HepG2 (cell line): ENCODE data around the gene SCAI. TPM values are rescaled to one million over a fixed set of nuclear protein-coding genes. Genes with fewer than 3 reads are reported as not detected.

Experiments
- ARID4A ChIP-seq: sonication (generic); formaldehyde crosslinking; IDR thresholded peaks from 2 replicates; pipeline ENCODE4 v1.5.0; 2020; ENCODE audit warnings: mild to moderate bottlenecking, missing genetic modification reagents, borderline replicate concordance
- ATF7 ChIP-seq, 2 experiments: fragments of 450-650 bp in 1 of 2; sonication (generic) in 1 of 2; formaldehyde crosslinking in 1 of 2; IDR thresholded peaks; 2 replicates each; pipeline versions ENCODE4 v1.4.0 to v1.6.1; 2016 to 2020; ENCODE audit warnings: antibody characterized with exemption in 1 of 2, mild to moderate bottlenecking in 1 of 2, missing genetic modification reagents in 1 of 2
- KDM6A ChIP-seq: IDR thresholded peaks from 2 replicates; pipeline ENCODE4 v1.6.1; 2016; ENCODE audit warnings: low read depth
- NFE2L1 ChIP-seq: sonication (generic); formaldehyde crosslinking; IDR thresholded peaks from 2 replicates; pipeline ENCODE4 v1.4.0; 2020; ENCODE audit warnings: missing genetic modification reagents, mild to moderate bottlenecking, borderline replicate concordance
- NFE2L2 ChIP-seq: fragments of 150-350 bp; IDR thresholded peaks from 2 replicates; pipeline ENCODE4 v1.6.1; 2014; ENCODE audit warnings: low read length
- RBFOX2 ChIP-seq: fragments of 200-400 bp; formaldehyde crosslinking; IDR thresholded peaks from 2 replicates; pipeline ENCODE4 v1.6.1; 2017; ENCODE audit warnings: low read depth, mild to moderate bottlenecking, low read length
- TBP ChIP-seq: sonication (generic); formaldehyde crosslinking; IDR thresholded peaks from 2 replicates; pipeline ENCODE4 v1.5.0; 2020; ENCODE audit warnings: missing genetic modification reagents
- ZBTB21 ChIP-seq: sonication (generic); formaldehyde crosslinking; IDR thresholded peaks from 2 replicates; pipeline ENCODE4 v1.4.0; 2020; ENCODE audit warnings: missing genetic modification reagents
- ZNF317 ChIP-seq: sonication (generic); formaldehyde crosslinking; IDR thresholded peaks from 2 replicates; pipeline ENCODE4 v1.5.0; 2020; ENCODE audit warnings: mild to moderate bottlenecking, missing genetic modification reagents
- ZNF337 ChIP-seq: sonication (generic); formaldehyde crosslinking; IDR thresholded peaks from 2 replicates; pipeline ENCODE4 v1.5.1; 2020; ENCODE audit warnings: missing genetic modification reagents, low read depth, mild to moderate bottlenecking, borderline replicate concordance
- ZNF780A ChIP-seq: sonication (generic); formaldehyde crosslinking; IDR thresholded peaks from 2 replicates; pipeline ENCODE4 v1.8.0; 2022; ENCODE audit warnings: mild to moderate bottlenecking, missing genetic modification reagents, moderate library complexity
- ZSCAN9 ChIP-seq: IDR thresholded peaks from 2 replicates; pipeline ENCODE4 v1.6.1; 2016; ENCODE audit warnings: borderline replicate concordance
- polyA plus RNA-seq, 8 experiments: library from polyadenylated mRNA; depleted of rRNA in 3 of 8; stranded (reverse) in 7 of 8; unstranded in 1 of 8; fragments of >200 nt; fragmentation: Illumina TruSeq in 4 of 8; extraction: Trizol in 4 of 8; gene quantifications; 2 replicates each; pipeline versions ENCODE4 v1.2.1 to v1.2.3, GENCODE V29; 2011 to 2016; ENCODE audit warnings: low read depth in 4 of 8, missing spikeins in 1 of 8, mixed read lengths in 1 of 8; ENCODE audit not compliant: insufficient read depth in 1 of 8
- total RNA-seq, 5 experiments: library from RNA; depleted of rRNA; stranded (reverse); fragments of >200 nt; fragmentation: Illumina TruSeq; extraction: Trizol; gene quantifications; 2 replicates each; pipeline ENCODE4 v1.2.3, GENCODE V29; 2016; ENCODE audit warnings: low read depth in 1 of 5
- TF ChIP-seq, protein P1 (sequence below): sonication (generic); formaldehyde crosslinking; IDR thresholded peaks from 2 replicates; pipeline ENCODE4 v1.8.1; 2023; ENCODE audit warnings: mild to moderate bottlenecking, missing genetic modification reagents, borderline replicate concordance
- TF ChIP-seq, protein P2 (sequence below): sonication (generic); formaldehyde crosslinking; IDR thresholded peaks from 2 replicates; pipeline ENCODE4; 2020; ENCODE audit warnings: missing genetic modification reagents, mild to moderate bottlenecking, borderline replicate concordance
- TF ChIP-seq, protein P3 (sequence below): sonication (generic); formaldehyde crosslinking; IDR thresholded peaks from 2 replicates; pipeline ENCODE4 v1.4.0; 2020; ENCODE audit warnings: missing genetic modification reagents

The SCAI gene
- total and polyA plus RNA-seq, 2 of the 13 experiments (the other 11 are each of a cell fraction or from before 2014, with no cell fraction given), result 4.4 to 8.4 TPM

GRCh38 chr9:124897570-124898460 is 245.5 kb downstream of the SCAI start (continued):
- TF ChIP-seq ZNF337 (CRISPR knock-in tag) (peak; percentile 52; the same call in 1 of the 2 replicates), RBFOX2 (no peak), ZNF317 (CRISPR knock-in tag) (no peak), ZNF780A (CRISPR knock-in tag) (peak; percentile 73; the same call in 1 of the 2 replicates), ARID4A (peak; percentile 33; the same call in 1 of the 2 replicates), ATF7 (IDR thresholded peaks at IDR 0.05) (peak; percentile 86), ATF7 (CRISPR knock-in tag; IDR thresholded peaks at IDR 0.05) (no peak), TBP (CRISPR knock-in tag) (no peak), ZSCAN9 (peak; percentile 44; the same call in 1 of the 2 replicates), KDM6A (CRISPR knock-in tag) (0 out of 2 replicates have a peak, but pooled peaks have one; percentile 17), NFE2L2 (no peak), NFE2L1 (CRISPR knock-in tag) (no peak), ZBTB21 (CRISPR knock-in tag) (peak; percentile 68; the same call in 1 of the 2 replicates)
- TF ChIP-seq, protein P1, sequence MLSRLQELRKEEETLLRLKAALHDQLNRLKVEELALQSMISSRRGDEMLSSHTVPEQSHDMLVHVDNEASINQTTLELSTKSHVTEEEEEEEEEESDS, result no peak
- TF ChIP-seq, protein P2, sequence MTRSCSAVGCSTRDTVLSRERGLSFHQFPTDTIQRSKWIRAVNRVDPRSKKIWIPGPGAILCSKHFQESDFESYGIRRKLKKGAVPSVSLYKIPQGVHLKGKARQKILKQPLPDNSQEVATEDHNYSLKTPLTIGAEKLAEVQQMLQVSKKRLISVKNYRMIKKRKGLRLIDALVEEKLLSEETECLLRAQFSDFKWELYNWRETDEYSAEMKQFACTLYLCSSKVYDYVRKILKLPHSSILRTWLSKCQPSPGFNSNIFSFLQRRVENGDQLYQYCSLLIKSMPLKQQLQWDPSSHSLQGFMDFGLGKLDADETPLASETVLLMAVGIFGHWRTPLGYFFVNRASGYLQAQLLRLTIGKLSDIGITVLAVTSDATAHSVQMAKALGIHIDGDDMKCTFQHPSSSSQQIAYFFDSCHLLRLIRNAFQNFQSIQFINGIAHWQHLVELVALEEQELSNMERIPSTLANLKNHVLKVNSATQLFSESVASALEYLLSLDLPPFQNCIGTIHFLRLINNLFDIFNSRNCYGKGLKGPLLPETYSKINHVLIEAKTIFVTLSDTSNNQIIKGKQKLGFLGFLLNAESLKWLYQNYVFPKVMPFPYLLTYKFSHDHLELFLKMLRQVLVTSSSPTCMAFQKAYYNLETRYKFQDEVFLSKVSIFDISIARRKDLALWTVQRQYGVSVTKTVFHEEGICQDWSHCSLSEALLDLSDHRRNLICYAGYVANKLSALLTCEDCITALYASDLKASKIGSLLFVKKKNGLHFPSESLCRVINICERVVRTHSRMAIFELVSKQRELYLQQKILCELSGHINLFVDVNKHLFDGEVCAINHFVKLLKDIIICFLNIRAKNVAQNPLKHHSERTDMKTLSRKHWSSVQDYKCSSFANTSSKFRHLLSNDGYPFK (CRISPR knock-in tag), result no peak
- TF ChIP-seq, protein P3, sequence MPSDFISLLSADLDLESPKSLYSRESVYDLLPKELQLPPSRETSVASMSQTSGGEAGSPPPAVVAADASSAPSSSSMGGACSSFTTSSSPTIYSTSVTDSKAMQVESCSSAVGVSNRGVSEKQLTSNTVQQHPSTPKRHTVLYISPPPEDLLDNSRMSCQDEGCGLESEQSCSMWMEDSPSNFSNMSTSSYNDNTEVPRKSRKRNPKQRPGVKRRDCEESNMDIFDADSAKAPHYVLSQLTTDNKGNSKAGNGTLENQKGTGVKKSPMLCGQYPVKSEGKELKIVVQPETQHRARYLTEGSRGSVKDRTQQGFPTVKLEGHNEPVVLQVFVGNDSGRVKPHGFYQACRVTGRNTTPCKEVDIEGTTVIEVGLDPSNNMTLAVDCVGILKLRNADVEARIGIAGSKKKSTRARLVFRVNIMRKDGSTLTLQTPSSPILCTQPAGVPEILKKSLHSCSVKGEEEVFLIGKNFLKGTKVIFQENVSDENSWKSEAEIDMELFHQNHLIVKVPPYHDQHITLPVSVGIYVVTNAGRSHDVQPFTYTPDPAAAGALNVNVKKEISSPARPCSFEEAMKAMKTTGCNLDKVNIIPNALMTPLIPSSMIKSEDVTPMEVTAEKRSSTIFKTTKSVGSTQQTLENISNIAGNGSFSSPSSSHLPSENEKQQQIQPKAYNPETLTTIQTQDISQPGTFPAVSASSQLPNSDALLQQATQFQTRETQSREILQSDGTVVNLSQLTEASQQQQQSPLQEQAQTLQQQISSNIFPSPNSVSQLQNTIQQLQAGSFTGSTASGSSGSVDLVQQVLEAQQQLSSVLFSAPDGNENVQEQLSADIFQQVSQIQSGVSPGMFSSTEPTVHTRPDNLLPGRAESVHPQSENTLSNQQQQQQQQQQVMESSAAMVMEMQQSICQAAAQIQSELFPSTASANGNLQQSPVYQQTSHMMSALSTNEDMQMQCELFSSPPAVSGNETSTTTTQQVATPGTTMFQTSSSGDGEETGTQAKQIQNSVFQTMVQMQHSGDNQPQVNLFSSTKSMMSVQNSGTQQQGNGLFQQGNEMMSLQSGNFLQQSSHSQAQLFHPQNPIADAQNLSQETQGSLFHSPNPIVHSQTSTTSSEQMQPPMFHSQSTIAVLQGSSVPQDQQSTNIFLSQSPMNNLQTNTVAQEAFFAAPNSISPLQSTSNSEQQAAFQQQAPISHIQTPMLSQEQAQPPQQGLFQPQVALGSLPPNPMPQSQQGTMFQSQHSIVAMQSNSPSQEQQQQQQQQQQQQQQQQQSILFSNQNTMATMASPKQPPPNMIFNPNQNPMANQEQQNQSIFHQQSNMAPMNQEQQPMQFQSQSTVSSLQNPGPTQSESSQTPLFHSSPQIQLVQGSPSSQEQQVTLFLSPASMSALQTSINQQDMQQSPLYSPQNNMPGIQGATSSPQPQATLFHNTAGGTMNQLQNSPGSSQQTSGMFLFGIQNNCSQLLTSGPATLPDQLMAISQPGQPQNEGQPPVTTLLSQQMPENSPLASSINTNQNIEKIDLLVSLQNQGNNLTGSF (CRISPR knock-in tag), result no peak
